Fibroblast of lung (primary cell): ENCODE data around the gene TRUB2. TPM values are rescaled to one million over a fixed set of nuclear protein-coding genes. Genes with fewer than 3 reads are reported as not detected.

Experiments
- DNase-seq, 2 donors: peaks; one replicate each; pipeline versions ENCODE4 v3.0.0 to v3.0.0-alpha.2; 2010; ENCODE audit warnings: low read depth in 2 of 2
- H2AFZ ChIP-seq: 2 replicates; pipeline ENCODE4 v1.5.1; 2012; ENCODE audit warnings: low read length, control low read depth, inconsistent platforms
- H3K27ac ChIP-seq: 2 replicates; pipeline ENCODE4 v1.5.1; 2011; ENCODE audit warnings: low read length, control low read depth; ENCODE audit not compliant: insufficient read depth
- H3K27me3 ChIP-seq: 2 replicates; pipeline ENCODE4 v1.5.1; 2011; ENCODE audit warnings: mild to moderate bottlenecking, low read length; ENCODE audit not compliant: control insufficient read depth, insufficient read depth
- H3K36me3 ChIP-seq: 2 replicates; pipeline ENCODE4 v1.5.1; 2011; ENCODE audit warnings: low read length; ENCODE audit not compliant: control insufficient read depth, insufficient read depth
- H3K4me1 ChIP-seq: 2 replicates; pipeline ENCODE4 v1.5.1; 2011; ENCODE audit warnings: low read length; ENCODE audit not compliant: control insufficient read depth, insufficient read depth; ENCODE audit errors: extremely low read depth
- H3K4me2 ChIP-seq: 2 replicates; pipeline ENCODE4 v1.5.1; 2011; ENCODE audit warnings: low read length, control low read depth; ENCODE audit not compliant: insufficient read depth; ENCODE audit errors: extremely low read depth
- H3K4me3 ChIP-seq, 4 experiments: fragments of 200-600 bp in 1 of 4; sonication (generic) in 1 of 4; replicated peaks in 1 of 4; 2 replicates each; pipeline ENCODE4 v1.5.1; 2011 to 2016; ENCODE audit warnings: low read length in 4 of 4, low read depth in 3 of 4, mild to moderate bottlenecking in 3 of 4, control low read depth in 2 of 4, inconsistent platforms in 1 of 4, mixed read lengths in 1 of 4; ENCODE audit not compliant: insufficient read depth in 1 of 4; ENCODE audit errors: control extremely low read depth in 1 of 4
- H3K79me2 ChIP-seq: 2 replicates; pipeline ENCODE4 v1.5.1; 2012; ENCODE audit warnings: mild to moderate bottlenecking, low read length, inconsistent platforms; ENCODE audit not compliant: control insufficient read depth, insufficient read depth
- H3K9ac ChIP-seq: 2 replicates; pipeline ENCODE4 v1.5.1; 2011; ENCODE audit warnings: mild to moderate bottlenecking, low read length, control low read depth; ENCODE audit not compliant: insufficient read depth
- H3K9me3 ChIP-seq: 2 replicates; pipeline ENCODE4 v1.5.1; 2012; ENCODE audit warnings: low read depth, low read length; ENCODE audit not compliant: control insufficient read depth, insufficient read depth
- H4K20me1 ChIP-seq: 2 replicates; pipeline ENCODE4 v1.5.1; 2011; ENCODE audit warnings: low read length; ENCODE audit not compliant: control insufficient read depth, insufficient read depth; ENCODE audit errors: extremely low read depth
- CTCF ChIP-seq, 2 donors: IDR thresholded peaks in 1 of 2; conservative IDR thresholded peaks in 1 of 2; 1 replicate in 1 of 2; 2 replicates in 1 of 2; pipeline ENCODE4 v1.5.1; 2011 to 2012; ENCODE audit warnings: low read length in 2 of 2, control low read depth in 1 of 2, inconsistent platforms in 1 of 2, low read depth in 1 of 2, mild to moderate bottlenecking in 1 of 2
- EZH2 ChIP-seq: IDR thresholded peaks from 2 replicates; pipeline ENCODE4 v1.5.1; 2012; ENCODE audit warnings: low read length, control low read depth, mild to moderate bottlenecking; ENCODE audit errors: missing control alignments
- polyA plus RNA-seq, 2 donors: library from polyadenylated mRNA; depleted of rRNA in 1 of 2; stranded (reverse) in 1 of 2; unstranded in 1 of 2; fragments of >200 nt; gene quantifications; 2 replicates each; pipeline ENCODE4 v1.2.1, GENCODE V29; 2011 to 2012; ENCODE audit warnings: missing spikeins in 1 of 2
- total RNA-seq: library from RNA; depleted of rRNA; stranded (reverse); fragments of >200 nt; gene quantifications from 2 replicates; pipeline ENCODE4 v1.2.1, GENCODE V29; 2014

Gene TRUB2
- total and polyA plus RNA-seq, 2 donors (not counting 1 experiment from before 2014, with no cell fraction given): 10.4 to 22.6 TPM

GRCh38 chr9:128259156-128259555 is 63.1 kb downstream of the TRUB2 start:
- DNase-seq: no peak
- no peak overlapping the region for H2AFZ ChIP-seq
- H3K27ac ChIP-seq: no peak overlapping the region
- H3K36me3 ChIP-seq: peaks cover 33% of the 10 kb centered on the region
- no peak overlapping the region for H3K9ac ChIP-seq
- no peak overlapping the region for H3K4me2 ChIP-seq
- H4K20me1 ChIP-seq: no peaks in the 10 kb centered on the region
- no peaks in the 10 kb centered on the region for H3K79me2 ChIP-seq
- TF ChIP-seq CTCF (conservative IDR thresholded peaks at IDR 0.05 in 1 of 2, IDR thresholded peaks at IDR 0.05 in 1 of 2; ENCODE audit: low read depth in 1 of 2, low read length in 2 of 2) (no peak), EZH2 (no peak)
- H3K9me3 ChIP-seq: no peaks in the 10 kb centered on the region
- no peaks in the 10 kb centered on the region for H3K4me1 ChIP-seq
- H3K4me3 ChIP-seq: no peak overlapping the region
- no peaks in the 10 kb centered on the region for H3K27me3 ChIP-seq

GRCh38 chr9:128258326-128258725 is 63.9 kb downstream of the TRUB2 start:
- H3K36me3 ChIP-seq: peaks cover 33% of the 10 kb centered on the region
- H2AFZ ChIP-seq: no peak overlapping the region
- TF ChIP-seq EZH2 (no peak), CTCF (conservative IDR thresholded peaks at IDR 0.05 in 1 of 2, IDR thresholded peaks at IDR 0.05 in 1 of 2; ENCODE audit: low read depth in 1 of 2, low read length in 2 of 2) (no peak)
- no peak for DNase-seq
- H3K79me2 ChIP-seq: no peaks in the 10 kb centered on the region
- no peak overlapping the region for H3K9ac ChIP-seq
- no peak overlapping the region for H3K4me2 ChIP-seq
- no peaks in the 10 kb centered on the region for H3K4me1 ChIP-seq
- no peak overlapping the region for H3K4me3 ChIP-seq
- H3K9me3 ChIP-seq: no peaks in the 10 kb centered on the region
- H4K20me1 ChIP-seq: no peaks in the 10 kb centered on the region
- no peak overlapping the region for H3K27ac ChIP-seq
- no peaks in the 10 kb centered on the region for H3K27me3 ChIP-seq

- no peak for DNase-seq
- Histone ChIP-seq H3K36me3 (peaks cover 33% of the 10 kb centered on the region), H3K9me3 (no peaks in the 10 kb centered on the region), H3K79me2 (no peaks in the 10 kb centered on the region), H3K4me1 (no peaks in the 10 kb centered on the region), H3K27me3 (no peaks in the 10 kb centered on the region), H3K27ac (no peak overlapping the region), H4K20me1 (no peaks in the 10 kb centered on the region), H3K4me3 (no peak overlapping the region), H3K9ac (no peak overlapping the region), H2AFZ (no peak overlapping the region), H3K4me2 (no peak overlapping the region)
- TF ChIP-seq EZH2 (no peak), CTCF (conservative IDR thresholded peaks at IDR 0.05 in 1 of 2, IDR thresholded peaks at IDR 0.05 in 1 of 2; ENCODE audit: low read depth in 1 of 2, low read length in 2 of 2) (no peak)
Measured at GRCh38 chr9:128257907-128258306, 64.3 kb downstream of the TRUB2 start.
